Stimulated activated CD4-positive, alpha-beta T cell treated with anti-CD3 and anti-CD28 coated beads, Interleukin-2, amount 100 ng/mL, for 48 hours (primary cell): ENCODE data around the gene ZNF273.
"Not testable (repeated sequence)": the region's sequence is repeated elsewhere in the genome, so short reads cannot be mapped to it uniquely, and the experiment has no call there.

ENCODE experiments used
- DNase-seq, 2 donors: peaks; one replicate each; pipeline ENCODE4 v3.0.0-alpha.2; 2020

ZNF273 gene

DNA sequence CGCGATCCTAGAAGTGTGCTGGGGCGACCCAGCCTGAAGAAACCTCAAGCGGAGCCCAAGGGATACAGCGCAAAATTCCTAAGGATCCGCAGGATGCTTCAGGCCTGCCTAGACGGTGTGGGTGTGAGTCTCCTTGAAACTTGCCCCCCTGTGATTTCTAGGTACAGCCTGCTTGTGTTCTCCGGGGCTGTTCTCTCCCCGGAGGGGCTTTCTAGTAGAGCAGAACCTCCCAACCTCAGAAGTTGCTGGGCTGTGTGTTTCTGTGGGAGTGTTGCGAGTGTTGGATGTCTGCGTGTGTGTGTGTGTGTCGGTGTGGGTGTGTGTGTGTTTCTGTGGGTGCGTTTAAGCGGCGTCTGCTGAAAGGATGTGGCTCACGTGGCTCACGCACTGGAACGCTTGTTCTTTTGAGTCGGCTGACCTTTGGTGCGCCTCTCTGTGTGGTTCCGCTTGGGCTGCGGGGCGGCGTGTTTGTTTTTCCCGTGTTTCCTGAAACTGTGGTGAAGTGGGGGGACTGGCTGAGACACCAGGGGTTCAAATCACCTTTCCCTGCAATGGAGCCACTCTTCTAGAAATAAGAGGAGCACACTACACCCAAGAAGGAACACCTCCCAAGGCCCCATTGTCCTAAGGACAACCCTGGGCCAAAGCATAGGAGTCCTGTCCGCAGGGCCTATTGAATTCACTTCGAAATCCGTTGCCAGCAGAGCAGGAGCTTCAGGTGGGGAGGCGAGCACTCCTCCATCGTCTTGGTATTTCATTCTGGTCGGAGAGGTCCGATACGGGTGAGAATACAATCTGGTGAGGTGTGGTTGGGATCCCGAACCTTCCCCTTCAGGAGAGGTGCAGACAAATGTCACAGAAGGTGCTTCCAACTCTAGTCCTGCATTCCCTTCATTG, 25.1 kb upstream of the ZNF273 start:
- no peak for DNase-seq

DNA sequence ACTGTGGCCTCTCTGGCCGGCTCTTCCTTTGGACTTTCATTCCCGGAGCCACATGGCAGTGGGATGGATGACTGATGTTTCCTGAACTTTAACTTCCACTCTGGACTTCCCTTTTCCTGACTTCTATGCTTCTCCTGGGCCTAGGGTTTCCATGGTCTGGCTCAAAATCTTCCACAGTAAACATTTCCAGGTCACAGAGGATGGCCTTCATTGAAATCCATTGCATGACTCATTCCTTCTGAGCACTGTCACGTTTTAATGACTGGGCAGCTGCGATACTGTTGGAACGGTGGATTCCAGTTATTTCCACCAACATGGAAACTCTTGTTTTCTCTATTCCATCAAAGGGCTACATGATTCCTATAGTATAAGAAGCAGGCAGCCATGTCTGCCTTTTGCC, 24.4 kb upstream of the ZNF273 start:
- DNase-seq: no peak

DNA sequence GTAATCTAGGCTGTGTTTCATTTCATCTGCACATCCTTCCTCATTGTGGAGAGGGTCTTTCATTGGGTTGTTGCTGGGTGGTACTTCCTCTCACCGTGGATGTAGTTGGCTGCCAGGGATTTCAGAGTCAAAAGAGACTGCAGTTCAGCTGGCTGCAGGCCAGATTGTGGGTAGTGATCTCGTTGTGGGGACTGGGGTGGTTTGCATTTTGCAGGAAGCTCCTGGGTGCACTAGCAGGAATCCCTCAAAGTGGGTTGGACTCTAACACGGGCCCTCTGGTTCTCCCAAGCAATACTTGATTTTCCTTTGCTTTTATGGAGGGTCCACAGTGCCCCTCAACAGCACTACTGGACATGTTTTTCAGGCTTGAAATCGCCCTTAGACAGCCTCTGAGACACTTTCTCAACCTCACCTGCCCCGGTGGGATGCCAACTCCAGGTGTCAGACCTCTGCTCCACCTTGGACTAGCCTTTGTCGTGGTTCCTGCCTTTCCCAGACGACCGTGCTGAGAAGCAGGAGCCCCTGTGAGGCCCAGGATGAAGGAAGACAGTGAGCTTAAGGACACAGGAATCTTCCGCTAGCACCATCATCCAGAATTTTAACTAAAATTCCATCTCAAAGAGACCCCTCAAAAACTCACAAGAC, 23.9 kb upstream of the ZNF273 start:
- DNase-seq: no peak

DNA sequence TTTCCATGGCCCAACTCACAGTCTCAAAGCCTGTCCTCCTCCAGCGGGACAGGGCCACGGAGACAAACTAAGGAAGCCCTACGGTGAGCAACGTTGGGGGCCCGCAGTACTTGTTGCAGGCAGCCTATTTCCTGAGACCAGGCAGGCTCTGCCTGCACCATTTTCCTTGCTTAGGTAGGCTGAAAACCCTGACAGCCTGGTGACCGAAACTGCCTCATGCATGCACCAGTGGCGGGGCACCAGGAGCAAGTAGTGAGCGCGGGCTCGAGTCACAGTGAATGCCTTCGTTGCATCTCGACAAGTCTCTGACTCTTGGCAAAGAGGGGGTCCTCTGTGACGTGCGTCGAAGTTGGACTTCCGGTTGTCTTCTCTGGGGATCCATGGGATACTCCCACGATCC, 23.3 kb upstream of the ZNF273 start:
- no peak for DNase-seq

DNA sequence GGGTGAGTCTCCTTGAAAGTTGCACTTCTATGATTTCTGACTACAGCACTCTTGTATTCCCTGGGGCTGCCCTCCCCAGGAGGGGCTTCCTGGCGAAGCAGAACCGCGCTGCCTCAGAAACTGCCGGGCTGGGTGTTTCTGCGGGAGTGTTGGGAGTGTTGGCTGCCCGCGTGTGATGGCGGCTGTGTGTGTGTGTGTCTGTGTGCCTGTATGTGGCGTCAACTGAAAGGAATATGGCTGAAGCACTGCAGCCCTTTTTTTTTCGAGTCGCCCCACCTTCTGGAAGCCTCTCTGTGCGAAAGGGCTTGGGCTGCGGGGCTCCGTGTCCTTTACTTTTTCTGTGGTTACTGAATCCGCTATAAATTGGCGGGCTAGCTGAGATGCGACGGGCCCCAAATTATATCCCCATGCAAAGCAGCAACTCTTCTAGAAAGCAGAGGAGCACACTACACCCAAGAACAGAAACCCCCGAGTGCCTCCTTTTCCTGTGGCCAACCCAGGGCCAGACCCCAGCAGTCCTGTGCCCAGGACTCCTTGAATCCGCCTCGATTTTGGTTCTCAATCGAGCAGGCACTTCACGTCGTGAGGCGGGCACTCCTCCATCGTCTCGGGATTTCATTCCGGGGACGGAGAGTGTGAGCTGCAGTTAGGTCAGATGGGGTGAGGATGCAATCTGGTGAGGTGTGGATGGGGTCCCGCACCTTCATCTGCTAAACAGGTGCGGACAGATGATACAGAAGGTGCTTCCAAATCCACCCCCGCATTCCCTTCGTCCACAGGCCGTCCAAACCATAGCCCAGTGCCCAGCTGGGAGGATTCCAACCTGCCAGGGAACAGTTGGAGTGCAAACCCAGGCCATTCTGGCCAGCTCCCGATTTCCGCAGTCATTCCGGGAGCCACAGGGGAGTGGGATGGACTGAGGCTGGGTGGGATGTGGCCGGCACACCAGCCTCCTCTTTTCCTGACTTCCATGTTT, 22.5 kb upstream of the ZNF273 start:
- DNase-seq: no peak

DNA sequence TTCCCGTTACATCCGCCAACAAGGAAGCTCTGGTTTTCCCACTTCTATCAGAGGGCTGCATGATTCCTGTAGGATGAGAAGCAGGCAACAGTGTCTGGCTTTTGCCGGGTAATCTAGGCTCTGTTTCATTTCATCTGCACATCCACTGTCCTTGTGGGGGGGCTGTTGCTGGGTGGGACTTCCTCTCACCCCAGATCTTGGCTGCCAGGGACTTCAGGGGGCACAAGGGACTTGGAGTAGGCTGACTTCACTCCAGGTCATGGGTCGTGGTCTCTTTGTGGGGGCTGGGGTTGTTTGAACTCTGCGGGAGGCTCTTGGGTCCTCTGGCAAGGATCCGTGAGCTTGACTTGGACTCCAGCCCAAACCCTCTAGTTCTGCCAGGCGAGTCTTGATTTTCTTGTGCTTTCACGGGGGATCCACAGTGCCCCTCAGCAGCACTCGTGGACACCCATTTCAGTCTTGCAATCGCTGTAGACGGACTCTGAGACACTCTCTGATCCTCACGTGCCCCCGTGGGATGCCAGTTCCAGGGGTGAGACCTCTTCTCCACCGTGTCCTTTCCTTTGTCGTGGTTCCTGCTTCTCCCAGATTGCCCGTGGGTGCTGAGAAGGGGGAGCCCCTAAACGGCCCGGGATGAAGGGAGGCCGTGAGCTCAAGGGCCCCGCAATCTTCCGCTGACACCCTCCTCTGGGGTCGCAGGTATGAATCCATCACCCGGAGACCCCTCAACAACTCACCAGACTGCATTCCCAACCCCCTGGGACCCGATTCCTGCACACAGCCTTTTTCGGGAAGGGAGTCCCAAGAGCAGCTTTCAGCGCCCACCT, 21.4 kb upstream of the ZNF273 start:
- DNase-seq: no peak

DNA sequence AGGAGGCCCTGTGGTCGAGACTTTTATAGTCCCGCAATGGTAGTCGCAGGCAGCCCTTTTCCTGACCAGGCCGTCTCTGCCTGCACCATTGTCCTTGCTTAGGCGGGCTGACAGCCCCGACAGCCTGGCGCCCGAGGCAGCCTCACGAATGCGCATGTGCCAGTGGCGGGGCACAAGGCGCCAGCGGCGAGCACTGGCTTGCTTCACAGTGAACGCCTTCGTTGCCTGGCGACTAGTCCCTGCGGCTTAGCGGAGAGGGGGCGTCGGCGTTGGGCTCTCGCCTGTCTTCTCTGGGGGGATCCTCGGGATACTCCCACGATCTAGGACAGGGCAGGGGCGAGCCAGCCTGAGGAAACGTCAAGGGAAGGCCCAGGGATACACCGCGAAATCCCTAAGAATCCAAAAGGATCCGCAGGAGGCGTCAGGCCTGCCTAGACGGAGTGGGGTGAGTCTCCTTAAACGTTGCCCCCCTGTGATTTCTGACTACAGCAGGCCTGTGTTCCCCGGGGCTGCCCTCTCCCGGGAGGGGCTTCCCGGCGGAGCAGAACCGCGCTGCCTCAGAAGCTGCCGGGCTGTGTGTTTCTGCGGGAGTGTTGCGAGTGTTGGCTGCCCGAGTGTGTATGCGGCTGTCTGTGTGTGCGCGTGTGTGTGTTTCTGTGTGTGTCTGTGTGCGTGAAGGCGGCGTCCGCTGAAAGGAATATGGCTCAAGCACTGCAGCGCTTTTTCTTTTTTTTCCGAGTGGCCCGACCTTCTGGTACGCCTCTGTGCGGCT, 20.5 kb upstream of the ZNF273 start:
- DNase-seq: no peak

DNA sequence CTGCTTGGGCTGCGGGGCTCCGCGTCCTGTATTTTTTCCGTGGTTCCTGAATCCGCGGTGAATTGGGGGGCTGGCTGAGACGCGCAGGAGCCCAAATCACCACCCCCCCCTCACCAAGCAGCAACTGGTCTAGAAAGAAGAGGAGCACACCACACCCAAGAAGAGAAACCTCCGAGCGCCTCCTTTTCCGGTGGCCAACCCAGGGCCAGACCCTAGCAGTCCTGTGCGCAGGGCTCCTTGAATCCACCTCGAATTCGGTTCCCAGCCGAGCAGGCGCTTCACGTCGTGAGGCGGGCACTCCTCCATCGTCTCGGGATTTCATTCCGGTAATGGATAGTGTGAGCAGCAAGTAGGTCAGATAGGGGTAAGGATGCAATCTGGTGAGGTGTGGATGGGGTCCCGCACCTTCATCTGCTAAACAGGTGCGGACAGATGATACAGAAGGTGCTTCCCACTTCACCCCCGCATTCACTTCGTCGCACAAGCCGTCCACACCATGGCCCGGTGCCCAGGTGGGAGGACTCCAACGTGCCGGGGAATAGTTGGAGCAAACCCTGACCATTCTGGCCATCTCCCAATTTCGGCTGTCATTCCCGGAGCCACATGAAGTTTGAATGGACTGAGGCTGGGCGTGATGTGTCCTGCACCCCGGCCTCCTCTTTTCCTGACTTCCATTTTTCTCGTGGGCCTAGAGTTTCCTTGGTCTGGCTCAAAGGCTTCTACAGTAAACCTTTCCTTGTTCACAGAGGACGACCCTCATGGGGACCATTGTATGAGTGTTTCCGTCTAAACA, 19.8 kb upstream of the ZNF273 start:
- no peak for DNase-seq

DNA sequence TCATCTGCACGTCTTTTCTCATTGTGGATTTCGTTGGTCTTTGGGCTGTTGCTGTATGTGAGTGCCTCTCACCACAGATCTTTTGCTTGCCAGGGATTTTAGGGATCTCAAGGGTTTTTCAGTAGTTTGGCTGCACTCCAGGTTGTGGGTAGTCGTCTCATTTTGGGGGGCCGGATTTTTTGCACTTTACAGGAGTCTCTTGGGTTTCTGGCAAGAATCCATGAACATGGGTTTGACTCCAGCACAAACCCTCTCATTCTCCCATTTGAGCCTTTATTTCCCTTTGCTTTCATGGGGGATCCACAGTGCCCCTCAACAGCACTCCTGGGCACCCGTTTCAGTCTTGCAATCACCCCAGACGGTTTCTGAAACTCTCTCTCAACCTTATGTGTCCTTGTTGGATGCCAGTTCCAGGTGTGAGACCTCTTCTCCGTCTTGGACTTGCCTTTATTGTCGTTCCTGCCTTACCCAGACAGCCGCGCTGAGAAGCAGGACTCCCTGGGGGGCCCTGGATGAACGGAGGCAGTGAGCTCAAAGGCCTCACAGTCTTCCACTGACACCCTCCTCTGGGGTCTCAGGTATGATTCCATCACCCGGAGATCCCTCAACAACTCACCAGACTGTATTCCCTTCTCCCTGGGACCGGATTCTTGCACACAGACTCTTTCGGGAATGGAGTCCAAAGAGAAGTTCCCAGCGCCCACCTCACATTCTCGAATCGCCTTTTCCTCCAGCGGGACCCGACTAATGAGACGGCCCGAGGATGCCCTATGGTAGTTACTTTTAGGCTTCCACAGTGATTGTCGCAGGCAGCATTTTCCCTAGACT, 18.8 kb upstream of the ZNF273 start:
- no peak for DNase-seq

DNA sequence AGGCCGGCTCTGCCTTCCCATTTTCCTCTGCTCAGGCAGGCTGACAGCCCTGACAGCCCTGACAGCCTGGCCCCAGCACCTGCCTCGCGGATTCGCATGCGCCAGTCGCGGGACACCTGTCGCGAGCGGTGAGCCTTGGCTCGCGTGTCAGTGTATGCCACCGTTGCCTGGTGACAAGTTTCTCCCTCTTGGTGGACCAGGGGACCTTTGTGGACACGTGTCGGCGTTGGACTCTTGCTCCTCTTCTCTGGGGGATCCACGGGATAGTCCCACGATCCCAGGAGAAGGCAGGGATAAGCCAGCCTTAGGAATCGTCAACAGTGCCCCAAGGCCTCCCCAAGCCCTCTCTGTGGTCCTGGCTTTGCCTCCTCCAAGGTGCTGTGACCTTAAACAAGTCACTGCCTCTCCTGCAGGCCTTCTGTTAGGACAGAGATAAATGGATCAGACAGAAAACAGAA, 18.1 kb upstream of the ZNF273 start:
- no peak for DNase-seq

DNA sequence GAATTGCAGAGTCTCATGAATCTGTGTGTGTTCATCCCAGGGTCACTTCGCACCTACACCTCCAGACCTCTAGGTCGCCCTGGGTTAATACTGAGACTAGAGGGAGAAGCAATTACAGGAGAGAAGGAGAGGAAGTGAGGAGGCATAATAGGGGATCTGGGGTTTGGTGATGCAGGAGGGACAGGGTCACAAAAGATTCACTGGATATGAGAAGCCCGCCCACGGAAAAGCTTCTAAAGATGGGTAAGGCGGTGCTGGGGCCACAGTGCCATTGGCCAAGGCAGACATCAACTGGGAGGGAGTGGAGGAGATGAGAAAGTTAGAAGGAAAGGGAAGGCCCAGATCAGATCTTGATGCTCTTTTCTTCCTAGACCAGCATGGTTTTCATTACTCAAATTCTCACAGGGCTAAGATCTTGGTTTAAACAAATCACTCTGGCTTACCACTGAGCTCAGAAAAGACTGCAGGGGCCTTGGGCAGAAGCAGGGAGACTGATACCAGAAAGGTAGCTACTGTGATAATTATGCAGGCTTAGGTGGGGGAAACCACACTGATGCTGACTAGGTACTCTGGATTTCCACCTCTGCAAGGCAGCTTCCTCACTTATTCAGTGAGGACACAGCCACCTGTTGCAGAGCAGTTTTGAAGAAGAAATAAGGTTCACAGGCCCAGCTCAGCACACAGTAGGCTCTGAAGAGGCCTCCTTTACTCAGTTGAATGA, 17.4 kb upstream of the ZNF273 start:
- DNase-seq: no peak

DNA sequence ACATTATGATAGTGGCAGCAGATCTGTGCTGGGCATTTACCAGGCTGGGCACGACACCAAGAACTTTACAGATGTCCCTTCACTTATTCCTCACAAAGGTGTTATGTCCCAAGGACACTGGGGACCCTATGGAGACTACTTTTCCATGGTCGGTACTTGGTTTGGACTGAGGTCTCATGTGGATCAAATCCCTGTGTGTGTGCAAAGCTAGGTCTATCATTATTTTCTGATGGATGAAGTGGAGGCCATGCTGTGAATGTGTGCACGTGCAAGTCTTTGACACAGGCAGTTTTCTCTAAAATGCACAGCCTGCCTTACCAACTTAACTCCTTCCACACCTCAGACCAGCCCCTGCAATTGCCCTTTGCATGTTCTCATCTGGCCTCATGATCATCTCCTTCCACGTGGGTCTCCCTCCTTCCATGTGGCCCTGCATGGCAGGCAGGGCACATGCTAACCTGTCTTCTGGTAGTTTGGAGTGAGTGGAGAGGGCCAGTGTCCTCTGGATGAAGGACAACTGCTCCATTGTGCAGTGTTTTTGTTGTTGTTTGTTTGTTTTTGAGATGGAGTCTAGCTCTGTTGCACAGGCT, 16.0 kb upstream of the ZNF273 start:
- no peak for DNase-seq

DNA sequence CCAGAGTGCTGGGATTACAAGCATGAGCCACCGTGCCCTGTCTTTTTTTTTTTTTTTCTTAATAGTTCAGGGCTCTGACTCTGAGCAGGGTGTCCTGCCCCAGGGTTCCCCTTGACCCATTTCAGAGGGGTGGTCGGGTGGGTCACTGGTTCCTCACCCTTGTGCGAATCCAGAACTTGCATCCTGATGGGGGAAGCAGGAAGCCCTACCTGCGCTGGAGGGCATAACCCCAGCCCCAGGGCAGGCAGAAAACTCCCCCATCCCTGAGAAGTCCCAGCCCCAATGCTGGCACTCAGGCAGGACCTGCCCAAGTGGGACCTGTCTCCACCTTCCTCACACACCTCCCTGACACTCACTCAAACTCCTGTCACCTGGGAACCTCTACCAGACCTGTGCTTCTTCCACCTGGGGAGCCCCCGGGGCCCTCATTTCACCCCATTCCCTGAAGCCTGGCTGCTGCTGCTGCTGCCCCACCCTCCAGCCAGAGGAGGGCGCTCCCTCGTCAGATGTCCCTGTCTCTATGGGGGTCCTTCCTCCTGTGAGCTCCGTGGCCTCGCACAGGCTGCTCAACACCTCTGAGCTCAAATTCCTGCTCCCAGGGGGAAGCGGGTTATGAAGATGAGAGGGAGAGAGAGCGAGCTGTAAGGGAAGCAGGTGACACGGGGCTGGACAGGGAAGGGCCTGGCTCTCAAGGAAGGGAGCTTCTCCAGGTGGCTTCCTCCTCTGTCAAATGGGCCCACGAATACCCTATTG, 15.1 kb upstream of the ZNF273 start:
- peak; percentile 23 to 43 for DNase-seq

DNA sequence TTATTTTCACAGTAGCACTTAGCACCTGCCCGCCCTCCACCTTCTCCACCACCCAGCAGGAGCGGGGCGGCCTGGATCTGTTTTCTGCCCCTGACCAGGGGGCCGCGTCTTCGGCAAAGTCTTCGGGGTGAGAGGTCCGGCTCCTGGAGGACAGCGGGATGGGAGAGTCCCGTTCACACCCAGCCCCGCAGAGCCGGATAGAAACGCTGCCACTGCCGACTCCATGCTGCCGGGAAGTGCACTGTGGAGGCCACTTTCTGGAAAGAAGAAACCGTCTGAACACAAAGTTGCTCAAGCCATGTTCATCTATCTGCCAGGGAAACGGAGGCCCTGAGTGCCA, 14.5 kb upstream of the ZNF273 start:
- no peak for DNase-seq

DNA sequence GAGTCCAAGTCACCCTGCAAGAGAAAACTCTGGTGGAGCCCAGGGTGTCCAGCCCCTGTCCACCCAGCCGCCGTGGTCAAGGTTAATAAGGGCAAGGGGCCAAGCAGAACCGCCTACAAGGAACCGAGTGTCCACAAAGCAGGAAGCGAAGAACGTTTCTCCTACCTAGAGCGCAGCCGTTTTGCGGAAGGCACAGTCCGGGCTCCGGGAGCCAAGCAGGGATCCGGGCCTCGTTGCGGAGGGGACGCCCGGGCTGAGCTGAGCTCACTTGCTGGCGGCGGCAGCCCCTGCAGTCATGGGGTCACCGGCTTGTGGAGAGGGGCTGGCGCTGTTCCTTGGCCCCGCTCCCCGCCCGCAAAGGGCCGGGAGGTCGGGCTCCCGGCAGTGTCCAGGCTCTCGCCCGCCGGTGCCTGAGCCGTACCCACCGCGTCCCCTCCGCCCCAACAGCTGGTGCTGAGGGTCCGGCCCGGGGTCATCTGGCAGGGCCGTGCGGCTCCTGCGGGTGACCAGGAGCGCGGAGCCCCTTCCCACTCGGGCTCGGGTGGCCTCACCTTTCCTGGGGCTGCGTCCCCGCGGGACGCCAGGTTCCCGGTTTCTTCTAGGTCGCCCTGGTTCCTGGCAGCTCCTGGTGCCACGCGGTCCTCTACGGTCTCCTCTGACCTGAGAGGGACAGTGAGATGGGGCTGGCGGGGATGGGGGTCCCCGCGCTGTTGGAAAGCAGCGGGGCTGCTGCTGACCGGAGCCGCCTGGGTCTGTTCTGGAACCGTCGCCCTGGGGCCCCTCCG, 14.0 kb upstream of the ZNF273 start:
- DNase-seq: no peak

DNA sequence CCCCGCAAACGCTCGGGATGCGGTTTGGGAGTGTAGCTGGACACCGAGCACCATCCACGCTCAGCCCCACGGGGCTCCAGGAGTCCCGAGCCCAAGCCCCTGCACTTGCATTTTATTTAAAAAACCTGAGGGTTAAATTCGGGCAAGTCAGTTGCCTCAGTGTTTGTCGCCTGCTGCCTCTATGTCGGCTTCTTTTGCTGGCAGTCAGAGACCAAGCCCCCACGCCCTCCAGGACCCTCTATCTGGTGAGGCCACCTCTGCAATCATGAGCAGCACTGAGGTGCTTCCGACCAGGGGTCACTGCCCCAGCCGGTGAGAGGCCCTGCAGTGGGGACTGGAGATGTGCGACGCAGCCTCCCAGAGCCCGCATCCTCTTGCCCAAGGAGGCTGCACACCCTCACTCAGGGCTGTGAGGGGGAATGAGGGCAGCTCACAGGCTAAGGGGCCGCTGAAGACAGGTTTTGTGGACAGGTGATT, 13.3 kb upstream of the ZNF273 start:
- no peak for DNase-seq

DNA sequence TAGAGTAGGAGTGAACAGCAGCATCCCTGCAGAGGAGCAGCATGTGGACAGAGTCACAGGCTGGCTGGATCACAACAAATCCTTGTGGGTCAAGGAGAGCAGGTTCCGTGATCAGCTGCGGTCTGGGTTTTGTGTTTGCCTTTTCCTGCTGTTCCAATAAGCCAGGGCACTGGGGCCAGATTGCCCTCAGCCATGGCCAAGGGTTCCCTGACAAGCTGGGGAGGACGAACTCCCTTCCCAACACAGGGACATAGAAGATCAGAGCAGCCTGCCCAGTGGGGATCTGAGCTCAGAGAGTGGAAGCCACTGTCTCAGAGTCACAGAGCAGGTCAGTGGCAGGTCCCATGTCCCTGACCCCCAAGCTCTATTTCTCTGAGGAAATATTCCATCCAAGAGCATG, 12.8 kb upstream of the ZNF273 start:
- DNase-seq: not testable (repeated sequence)
